NT2/D1 (cell line): ENCODE measurements around the gene PVALB.

Source experiments
- SUZ12 ChIP-seq: IDR thresholded peaks from 2 replicates; pipeline ENCODE4 v1.6.1; 2011; ENCODE audit not compliant: insufficient read length, insufficient read depth; ENCODE audit errors: extremely low read depth
- ZNF274 ChIP-seq: IDR thresholded peaks from 2 replicates; pipeline ENCODE4 v1.6.1; 2011; ENCODE audit warnings: mild to moderate bottlenecking, low read depth, low read length

- TF ChIP-seq ZNF274, result no peak
- TF ChIP-seq SUZ12, result no peak
Observed at GRCh38 chr22:36858966-36859365, 42.1 kb upstream of the PVALB start.
